HL-60 (cell line): ENCODE results near the gene ROCK2.

Experiments
- DNase-seq, 2 experiments: peaks; one replicate each; pipeline ENCODE4 v3.0.0-alpha.2; 2010 to 2020; ENCODE audit warnings: low read depth in 1 of 2, low spot score in 1 of 2
- H3K27ac ChIP-seq: fragments of 250-450 bp; sonication (Bioruptor Pico); replicated peaks from 2 replicates; pipeline ENCODE4 v1.5.1; 2020; ENCODE audit warnings: mild to moderate bottlenecking, moderate library complexity
- H3K27me3 ChIP-seq: fragments of 250-450 bp; sonication (Bioruptor Pico); 2 replicates; pipeline ENCODE4 v1.5.1; 2021; ENCODE audit warnings: mild to moderate bottlenecking, moderate library complexity; ENCODE audit not compliant: insufficient read depth, poor library complexity, severe bottlenecking
- H3K4me3 ChIP-seq: replicated peaks from 2 replicates; pipeline ENCODE4 v1.5.1; 2011; ENCODE audit warnings: mild to moderate bottlenecking, control low read depth, low read length; ENCODE audit not compliant: insufficient read depth
- CTCF ChIP-seq: IDR thresholded peaks from one replicate; pipeline ENCODE4 v1.5.1; 2011; ENCODE audit warnings: low read length, control low read depth, inconsistent platforms; ENCODE audit not compliant: insufficient read depth
- GABPA ChIP-seq: IDR thresholded peaks from 2 replicates; pipeline ENCODE4 v1.6.1; 2012; ENCODE audit warnings: low read depth
- POLR2AphosphoS5 ChIP-seq: IDR thresholded peaks from 2 replicates; pipeline ENCODE4 v1.6.1; 2012; ENCODE audit warnings: low read depth
- SPI1 ChIP-seq: IDR thresholded peaks from 2 replicates; pipeline ENCODE4 v1.6.1; 2012; ENCODE audit warnings: low read depth, mild to moderate bottlenecking, borderline replicate concordance
- TF ChIP-seq, protein P1 (sequence below): IDR thresholded peaks from 2 replicates; pipeline ENCODE4 v1.6.1; 2012; ENCODE audit warnings: low read depth; ENCODE audit not compliant: insufficient replicate concordance

The ROCK2 gene

GRCh38 chr2:11357428-11357972, 13.1 kb upstream of the ROCK2 start:
- DNase-seq = no peak
- TF ChIP-seq POLR2AphosphoS5 (no peak), SPI1 (no peak), GABPA (no peak), CTCF (no peak)
- TF ChIP-seq, protein P1, sequence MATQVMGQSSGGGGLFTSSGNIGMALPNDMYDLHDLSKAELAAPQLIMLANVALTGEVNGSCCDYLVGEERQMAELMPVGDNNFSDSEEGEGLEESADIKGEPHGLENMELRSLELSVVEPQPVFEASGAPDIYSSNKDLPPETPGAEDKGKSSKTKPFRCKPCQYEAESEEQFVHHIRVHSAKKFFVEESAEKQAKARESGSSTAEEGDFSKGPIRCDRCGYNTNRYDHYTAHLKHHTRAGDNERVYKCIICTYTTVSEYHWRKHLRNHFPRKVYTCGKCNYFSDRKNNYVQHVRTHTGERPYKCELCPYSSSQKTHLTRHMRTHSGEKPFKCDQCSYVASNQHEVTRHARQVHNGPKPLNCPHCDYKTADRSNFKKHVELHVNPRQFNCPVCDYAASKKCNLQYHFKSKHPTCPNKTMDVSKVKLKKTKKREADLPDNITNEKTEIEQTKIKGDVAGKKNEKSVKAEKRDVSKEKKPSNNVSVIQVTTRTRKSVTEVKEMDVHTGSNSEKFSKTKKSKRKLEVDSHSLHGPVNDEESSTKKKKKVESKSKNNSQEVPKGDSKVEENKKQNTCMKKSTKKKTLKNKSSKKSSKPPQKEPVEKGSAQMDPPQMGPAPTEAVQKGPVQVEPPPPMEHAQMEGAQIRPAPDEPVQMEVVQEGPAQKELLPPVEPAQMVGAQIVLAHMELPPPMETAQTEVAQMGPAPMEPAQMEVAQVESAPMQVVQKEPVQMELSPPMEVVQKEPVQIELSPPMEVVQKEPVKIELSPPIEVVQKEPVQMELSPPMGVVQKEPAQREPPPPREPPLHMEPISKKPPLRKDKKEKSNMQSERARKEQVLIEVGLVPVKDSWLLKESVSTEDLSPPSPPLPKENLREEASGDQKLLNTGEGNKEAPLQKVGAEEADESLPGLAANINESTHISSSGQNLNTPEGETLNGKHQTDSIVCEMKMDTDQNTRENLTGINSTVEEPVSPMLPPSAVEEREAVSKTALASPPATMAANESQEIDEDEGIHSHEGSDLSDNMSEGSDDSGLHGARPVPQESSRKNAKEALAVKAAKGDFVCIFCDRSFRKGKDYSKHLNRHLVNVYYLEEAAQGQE = no peak
- H3K27ac ChIP-seq = no peak overlapping the region

DNA sequence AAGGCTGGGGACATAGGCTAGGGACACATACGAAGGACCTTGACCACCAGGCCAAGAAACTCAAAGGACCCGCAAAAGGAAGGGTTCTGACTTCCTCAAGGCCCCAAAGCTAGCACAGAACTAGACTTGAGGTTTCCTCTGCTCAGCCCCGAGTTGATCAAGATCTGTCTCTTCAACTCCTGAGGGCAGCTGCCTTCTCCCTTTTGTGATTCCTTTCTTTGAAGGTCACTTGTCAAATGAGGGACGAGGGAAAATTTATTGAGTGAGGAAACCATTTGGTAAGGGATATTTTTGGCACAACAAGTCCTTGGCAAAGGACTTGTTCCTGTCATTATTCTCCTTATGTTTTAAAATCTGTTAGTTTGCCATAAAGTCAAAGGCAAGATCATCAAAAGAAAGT, 12.3 kb upstream of the ROCK2 start:
- Histone ChIP-seq H3K27me3 (no peaks in the 10 kb centered on the region), H3K27ac (no peak overlapping the region), H3K4me3 (no peak overlapping the region)
- TF ChIP-seq CTCF (no peak), GABPA (no peak), SPI1 (no peak), POLR2AphosphoS5 (no peak)
- TF ChIP-seq, protein P1 = no peak
- DNase-seq = no peak

More at GRCh38 chr2:11357428-11357972, 13.1 kb upstream of the ROCK2 start:
- Histone ChIP-seq H3K27me3 (no peaks in the 10 kb centered on the region), H3K4me3 (no peak overlapping the region)

GRCh38 chr2:11355194-11356053, 11.0 kb upstream of the ROCK2 start:
- DNase-seq = no peak
- TF ChIP-seq GABPA (no peak), POLR2AphosphoS5 (no peak), CTCF (no peak), SPI1 (no peak)
- TF ChIP-seq, protein P1 = no peak

More at GRCh38 chr2:11355194-11356053, 11.0 kb upstream of the ROCK2 start:
- H3K4me3 ChIP-seq = no peak overlapping the region
- H3K27me3 ChIP-seq = no peaks in the 10 kb centered on the region
- no peak overlapping the region for H3K27ac ChIP-seq
